DND-41 (cell line): Measurements from ENCODE around the gene SIPA1L2.

Source experiments
- ATAC-seq: fragments of 200-7000 bp; cut with Tn5 transposase; 3 replicates; pipeline ENCODE4 v1.9.1; 2021; ENCODE audit warnings: low read depth; ENCODE audit not compliant: insufficient read depth
- DNase-seq: peaks from one replicate; pipeline ENCODE4 v3.0.0-alpha.2; 2020
- H2AFZ ChIP-seq: 2 replicates; pipeline ENCODE4 v1.6.0; 2012; ENCODE audit warnings: low read depth, low read length
- H3K27ac ChIP-seq: 2 replicates; pipeline ENCODE4 v1.5.1; 2012; ENCODE audit warnings: low read length, inconsistent platforms
- H3K27me3 ChIP-seq: fragments of 200-600 bp; sonication (generic); 2 replicates; pipeline ENCODE4 v1.6.0; 2012; ENCODE audit warnings: low read length, mild to moderate bottlenecking, inconsistent platforms; ENCODE audit not compliant: insufficient read depth, poor library complexity
- H3K36me3 ChIP-seq: 2 replicates; pipeline ENCODE4 v1.5.1; 2012; ENCODE audit warnings: low read length, inconsistent platforms; ENCODE audit not compliant: insufficient read depth
- H3K4me1 ChIP-seq: 2 replicates; pipeline ENCODE4 v1.5.1; 2012; ENCODE audit warnings: mild to moderate bottlenecking, low read length; ENCODE audit not compliant: insufficient read depth
- H3K4me2 ChIP-seq: 2 replicates; pipeline ENCODE4 v1.6.0; 2012; ENCODE audit warnings: mild to moderate bottlenecking, moderate library complexity, low read length, inconsistent platforms; ENCODE audit not compliant: insufficient read depth
- H3K4me3 ChIP-seq, 2 experiments: fragments of 200-600 bp in 1 of 2; shearing (Covaris generic) in 1 of 2; 2 replicates each; pipeline ENCODE4 v1.5.1; 2012 to 2016; ENCODE audit warnings: inconsistent platforms in 2 of 2, low read length in 2 of 2, mild to moderate bottlenecking in 2 of 2, low read depth in 1 of 2, moderate library complexity in 1 of 2
- H3K79me2 ChIP-seq: 2 replicates; pipeline ENCODE4 v1.6.0; 2012; ENCODE audit warnings: low read length, inconsistent platforms; ENCODE audit not compliant: insufficient read depth
- H3K9ac ChIP-seq: 2 replicates; pipeline ENCODE4 v1.6.0; 2012; ENCODE audit warnings: low read depth, mild to moderate bottlenecking, inconsistent platforms, low read length, moderate library complexity
- H3K9me3 ChIP-seq: 2 replicates; pipeline ENCODE4 v1.5.1; 2012; ENCODE audit warnings: low read length, moderate library complexity, mild to moderate bottlenecking, inconsistent platforms; ENCODE audit not compliant: insufficient read depth, severe bottlenecking
- H4K20me1 ChIP-seq: 2 replicates; pipeline ENCODE4 v1.6.0; 2012; ENCODE audit warnings: low read length; ENCODE audit not compliant: insufficient read depth
- CTCF ChIP-seq: IDR thresholded peaks from 2 replicates; pipeline ENCODE4 v1.5.1; 2012; ENCODE audit warnings: borderline replicate concordance, low read length, moderate library complexity, mild to moderate bottlenecking; ENCODE audit not compliant: poor library complexity, severe bottlenecking; ENCODE audit errors: extremely low read depth
- EZH2 ChIP-seq: IDR thresholded peaks from 3 replicates; pipeline ENCODE4 v1.6.1; 2012; ENCODE audit warnings: borderline replicate concordance, low read depth, mild to moderate bottlenecking, moderate library complexity, low read length, inconsistent platforms; ENCODE audit not compliant: severe bottlenecking

SIPA1L2 gene

DNA sequence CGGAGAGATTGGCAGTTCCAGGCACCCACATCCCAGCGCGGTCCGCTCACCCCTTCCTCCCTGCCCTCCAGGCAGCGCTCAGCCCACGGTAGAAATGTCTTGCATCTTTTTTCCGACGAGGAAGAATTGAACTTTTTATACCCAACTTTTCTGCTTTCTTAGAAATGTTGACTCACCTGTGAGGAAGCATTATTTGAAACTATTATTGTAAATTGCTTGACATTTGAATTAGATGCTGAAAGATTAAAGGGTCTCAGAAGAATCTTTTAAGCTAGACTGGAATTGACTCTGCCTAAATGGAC lies 912 bp upstream of the SIPA1L2 start:
- DNase-seq (no peak), ATAC-seq (no peak)
- Histone ChIP-seq H3K27me3 (no peaks in the 10 kb centered on the region), H3K4me2 (peak overlapping the region; percentile 72), H3K4me3 (peak overlapping the region; percentile 51 to 80; a peak in 3 of 4 replicates), H4K20me1 (no peaks in the 10 kb centered on the region), H3K4me1 (peaks cover 42% of the 10 kb centered on the region), H3K9me3 (no peaks in the 10 kb centered on the region), H3K9ac (peak overlapping the region; percentile 75), H3K27ac (peak overlapping the region; percentile 75), H2AFZ (peak overlapping the region; percentile 78), H3K79me2 (peaks cover 19% of the 10 kb centered on the region), H3K36me3 (no peaks in the 10 kb centered on the region)
- TF ChIP-seq EZH2: no peak
- no peak for TF ChIP-seq CTCF

GRCh38 chr1:232629250-232630046 lies 485 bp downstream of the SIPA1L2 start:
- H3K27ac ChIP-seq: peak overlapping the region; percentile 1; the same call in 1 of the 2 replicates
- peak overlapping the region; percentile 51 to 80; a peak in 3 of 4 replicates for H3K4me3 ChIP-seq
- no peaks in the 10 kb centered on the region for H3K36me3 ChIP-seq
- no peaks in the 10 kb centered on the region for H3K9me3 ChIP-seq
- H3K9ac ChIP-seq: peak overlapping the region; percentile 75
- no peaks in the 10 kb centered on the region for H4K20me1 ChIP-seq
- DNase-seq (peak; percentile 35), ATAC-seq (peak; percentile 26)
- H3K4me1 ChIP-seq: peaks cover 42% of the 10 kb centered on the region
- peaks cover 27% of the 10 kb centered on the region for H3K79me2 ChIP-seq
- peak overlapping the region; percentile 74 for H2AFZ ChIP-seq
- peak overlapping the region; percentile 72 for H3K4me2 ChIP-seq
- TF ChIP-seq EZH2 (peak; percentile 31), CTCF (no peak)
- no peaks in the 10 kb centered on the region for H3K27me3 ChIP-seq

DNA sequence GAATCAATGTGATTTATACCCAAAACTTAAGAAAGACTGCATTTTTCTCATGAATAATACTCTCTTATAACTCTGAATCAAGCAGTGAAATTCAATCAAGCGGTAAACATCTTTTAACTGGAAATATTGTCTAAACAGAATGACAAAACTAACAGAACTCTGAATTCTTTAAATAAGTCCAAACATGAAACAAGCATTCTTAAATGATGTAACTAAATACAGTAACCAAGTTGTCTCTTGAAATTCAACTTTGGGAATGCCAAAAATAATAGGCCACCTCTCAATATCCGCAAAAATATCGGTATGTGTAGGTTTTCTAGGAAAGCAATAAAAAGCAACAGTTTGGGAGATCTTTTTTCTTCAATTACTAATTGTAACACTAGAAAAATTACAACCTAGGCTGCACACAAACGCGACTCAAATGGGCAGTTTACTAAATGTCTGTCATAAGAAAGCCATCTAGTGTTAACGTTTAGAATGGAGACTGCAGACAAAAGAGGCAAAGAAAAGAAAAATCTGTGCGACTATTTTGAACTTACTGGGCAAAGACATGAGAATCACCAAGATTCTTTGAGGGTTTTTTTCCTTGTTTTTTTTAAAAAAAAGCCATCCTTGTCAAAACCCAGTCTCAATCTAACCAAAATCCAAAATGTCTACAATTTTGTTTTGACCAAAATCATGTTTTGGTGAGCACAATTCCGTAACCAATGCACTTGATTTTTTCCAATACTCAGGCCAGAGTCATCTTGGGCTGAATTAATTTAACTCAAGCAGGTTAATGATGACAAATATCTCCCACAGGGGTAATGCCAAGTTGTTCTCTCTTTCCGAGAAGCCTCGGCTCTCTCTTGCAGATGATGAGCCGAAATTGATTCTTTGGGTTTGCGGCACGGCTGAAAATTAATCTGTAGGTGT lies 1.3 kb downstream of the SIPA1L2 start:
- Histone ChIP-seq H3K79me2 (peaks cover 35% of the 10 kb centered on the region), H4K20me1 (no peaks in the 10 kb centered on the region), H3K27me3 (no peaks in the 10 kb centered on the region), H3K9me3 (no peaks in the 10 kb centered on the region), H2AFZ (peak overlapping the region; percentile 74; the same call in 1 of the 2 replicates), H3K4me3 (peak overlapping the region; percentile 46 to 80; a peak in 3 of 4 replicates), H3K9ac (peak overlapping the region; percentile 75), H3K4me1 (peaks cover 42% of the 10 kb centered on the region), H3K4me2 (peak overlapping the region; percentile 72), H3K36me3 (no peaks in the 10 kb centered on the region), H3K27ac (no peak overlapping the region)
- DNase-seq (no peak), ATAC-seq (no peak)
- TF ChIP-seq CTCF: peak; percentile 56
- no peak for TF ChIP-seq EZH2
